HepG2 (cell line): ENCODE results near the gene SPOP. TPM values are rescaled to one million over a fixed set of nuclear protein-coding genes. Genes with fewer than 3 reads are reported as not detected.

Source experiments
- ARNT2 ChIP-seq: sonication (generic); formaldehyde crosslinking; IDR thresholded peaks from 2 replicates; pipeline ENCODE4 v1.8.0; 2022; ENCODE audit warnings: mild to moderate bottlenecking, low read depth, missing genetic modification reagents, moderate library complexity
- ELF1 ChIP-seq: sonication (generic); formaldehyde crosslinking; IDR thresholded peaks from 2 replicates; pipeline ENCODE4 v1.4.0; 2020; ENCODE audit warnings: missing genetic modification reagents
- FOXK1 ChIP-seq: sonication (generic); formaldehyde crosslinking; IDR thresholded peaks from 2 replicates; pipeline ENCODE4 v1.4.0; 2020; ENCODE audit warnings: low read depth, missing genetic modification reagents, borderline replicate concordance
- GATA4 ChIP-seq: sonication (generic); IDR thresholded peaks from 2 replicates; pipeline ENCODE4 v1.6.1; 2016; ENCODE audit warnings: antibody characterized with exemption, low read depth, borderline replicate concordance
- JDP2 ChIP-seq: sonication (generic); formaldehyde crosslinking; IDR thresholded peaks from 2 replicates; pipeline ENCODE4 v1.8.1; 2022; ENCODE audit warnings: missing genetic modification reagents, borderline replicate concordance
- MIER3 ChIP-seq: IDR thresholded peaks from 2 replicates; pipeline ENCODE4 v1.6.1; 2016; ENCODE audit warnings: missing compliant biosample characterization, borderline replicate concordance
- NKX3-1 ChIP-seq: sonication (generic); formaldehyde crosslinking; IDR thresholded peaks from 2 replicates; pipeline ENCODE4 v1.5.0; 2020; ENCODE audit warnings: missing genetic modification reagents
- PCBP1 ChIP-seq: fragments of 200-400 bp; formaldehyde crosslinking; IDR thresholded peaks from 2 replicates; pipeline ENCODE4 v1.6.1; 2017; ENCODE audit warnings: mild to moderate bottlenecking, low read depth, low read length, borderline replicate concordance
- PRMT3 ChIP-seq: sonication (generic); formaldehyde crosslinking; IDR thresholded peaks from 2 replicates; pipeline ENCODE4 v1.8.1; 2022; ENCODE audit warnings: low read depth, mild to moderate bottlenecking, moderate library complexity, missing genetic modification reagents, borderline replicate concordance
- SIN3A ChIP-seq: IDR thresholded peaks from 2 replicates; pipeline ENCODE4 v1.6.1; 2011; ENCODE audit warnings: low read depth, mild to moderate bottlenecking, control low read depth, low read length, borderline replicate concordance
- SMC3 ChIP-seq: IDR thresholded peaks from 2 replicates; pipeline ENCODE4 v1.6.1; 2011; ENCODE audit warnings: low read length, improper control_type of control experiment
- SNAPC2 ChIP-seq: sonication (generic); formaldehyde crosslinking; IDR thresholded peaks from 2 replicates; pipeline ENCODE4 v1.8.1; 2022; ENCODE audit warnings: mild to moderate bottlenecking, missing genetic modification reagents
- SP2 ChIP-seq: sonication (generic); formaldehyde crosslinking; IDR thresholded peaks from 2 replicates; pipeline ENCODE4 v1.5.1; 2020; ENCODE audit warnings: mild to moderate bottlenecking, missing genetic modification reagents
- TBP ChIP-seq: sonication (generic); formaldehyde crosslinking; IDR thresholded peaks from 2 replicates; pipeline ENCODE4 v1.5.0; 2020; ENCODE audit warnings: missing genetic modification reagents
- TEAD3 ChIP-seq: optimal IDR thresholded peaks from 2 replicates; pipeline ENCODE3; 2016; ENCODE audit warnings: borderline replicate concordance
- XRCC5 ChIP-seq: fragments of 200-400 bp; formaldehyde crosslinking; optimal IDR thresholded peaks from 2 replicates; pipeline ENCODE3; 2017; ENCODE audit warnings: mild to moderate bottlenecking, low read length
- ZMYM2 ChIP-seq: sonication (generic); formaldehyde crosslinking; IDR thresholded peaks from 2 replicates; pipeline ENCODE4 v1.8.0; 2022; ENCODE audit warnings: mild to moderate bottlenecking, missing genetic modification reagents
- ZNF143 ChIP-seq: sonication (generic); formaldehyde crosslinking; IDR thresholded peaks from 2 replicates; pipeline ENCODE4 v1.4.0; 2020; ENCODE audit warnings: missing genetic modification reagents
- ZNF296 ChIP-seq: sonication (generic); formaldehyde crosslinking; conservative IDR thresholded peaks from 2 replicates; pipeline ENCODE4 v1.5.0; 2020; ENCODE audit warnings: mild to moderate bottlenecking, missing genetic modification reagents
- ZNF343 ChIP-seq: sonication (generic); formaldehyde crosslinking; IDR thresholded peaks from 2 replicates; pipeline ENCODE4 v1.4.0; 2020; ENCODE audit warnings: mild to moderate bottlenecking, missing genetic modification reagents
- ZNF501 ChIP-seq: sonication (generic); formaldehyde crosslinking; IDR thresholded peaks from 2 replicates; pipeline ENCODE4 v1.5.1; 2020; ENCODE audit warnings: mild to moderate bottlenecking, moderate library complexity, missing genetic modification reagents
- ZNF687 ChIP-seq: sonication (generic); formaldehyde crosslinking; IDR thresholded peaks from 2 replicates; pipeline ENCODE4 v1.5.1; 2020; ENCODE audit warnings: mild to moderate bottlenecking, missing genetic modification reagents, moderate library complexity
- ZNF878 ChIP-seq: sonication (generic); formaldehyde crosslinking; IDR thresholded peaks from 2 replicates; pipeline ENCODE4 v1.8.1; 2023; ENCODE audit warnings: mild to moderate bottlenecking, missing genetic modification reagents, moderate library complexity
- polyA plus RNA-seq, 8 experiments: library from polyadenylated mRNA; depleted of rRNA in 3 of 8; stranded (reverse) in 7 of 8; unstranded in 1 of 8; fragments of >200 nt; fragmentation: Illumina TruSeq in 4 of 8; extraction: Trizol in 4 of 8; gene quantifications; 2 replicates each; pipeline versions ENCODE4 v1.2.1 to v1.2.3, GENCODE V29; 2011 to 2016; ENCODE audit warnings: low read depth in 4 of 8, missing spikeins in 1 of 8, mixed read lengths in 1 of 8; ENCODE audit not compliant: insufficient read depth in 1 of 8
- total RNA-seq, 5 experiments: library from RNA; depleted of rRNA; stranded (reverse); fragments of >200 nt; fragmentation: Illumina TruSeq; extraction: Trizol; gene quantifications; 2 replicates each; pipeline ENCODE4 v1.2.3, GENCODE V29; 2016; ENCODE audit warnings: low read depth in 1 of 5
- TF ChIP-seq, protein P1 (sequence below): sonication (generic); formaldehyde crosslinking; IDR thresholded peaks from 2 replicates; pipeline ENCODE4 v1.4.0; 2020; ENCODE audit warnings: mild to moderate bottlenecking, missing genetic modification reagents
- TF ChIP-seq, protein P2 (sequence below): IDR thresholded peaks from 2 replicates; pipeline ENCODE4 v1.6.1; 2016; ENCODE audit warnings: missing genetic modification reagents, missing compliant biosample characterization

SPOP gene
- total and polyA plus RNA-seq, 2 of the 13 experiments (the other 11 are each of a cell fraction or from before 2014, with no cell fraction given), result 52.8 to 60.8 TPM

DNA sequence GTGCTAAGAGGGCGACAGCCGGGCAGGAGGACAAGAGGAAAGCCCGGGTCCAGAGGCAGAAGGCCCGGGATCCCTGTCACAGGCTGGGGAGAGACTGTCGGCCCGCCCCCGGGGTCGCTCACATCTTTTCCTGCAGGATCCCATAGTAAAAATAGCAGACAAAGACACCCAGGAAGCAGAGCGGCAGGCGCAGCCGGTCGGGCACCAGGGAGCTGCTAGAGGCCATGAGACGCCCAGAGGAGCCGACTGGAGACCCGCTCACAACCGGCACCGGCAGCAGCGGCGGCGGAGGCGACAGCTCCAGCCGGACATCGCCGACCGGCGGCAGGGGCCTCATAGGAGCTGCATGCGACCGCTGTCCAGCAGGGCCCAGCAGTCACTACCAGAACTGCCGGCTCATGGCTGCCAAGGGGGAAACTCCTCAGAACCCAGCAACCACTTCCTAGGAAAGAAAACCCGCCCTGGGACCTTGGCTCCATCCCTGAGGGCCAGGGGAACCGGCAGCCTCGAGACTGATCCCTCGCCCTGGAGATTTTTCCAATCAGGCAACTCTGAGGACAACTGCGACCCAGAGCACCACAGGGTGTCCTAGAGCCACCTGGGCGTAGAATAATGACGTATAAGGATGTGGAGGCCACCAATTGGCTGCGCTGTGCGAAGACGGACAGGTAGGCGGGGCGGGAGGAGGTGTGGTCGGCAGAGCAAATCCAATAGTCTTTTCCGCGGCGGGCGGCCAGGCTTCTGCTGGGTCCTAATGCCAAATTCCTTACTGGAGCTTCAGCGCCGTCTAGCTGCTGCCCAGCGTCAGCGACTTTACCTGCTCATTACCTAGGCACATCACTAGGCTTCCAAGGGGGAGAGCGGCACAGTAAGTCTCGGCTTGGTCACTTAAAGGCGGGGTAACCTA lies 30.0 kb upstream of the SPOP start, which contains the start of gene SLC35B1 (continued):
- no peak for TF ChIP-seq TBP (CRISPR knock-in tag)
- peak; percentile 69; the same call in 1 of the 2 replicates for TF ChIP-seq NKX3-1 (CRISPR knock-in tag)
- peak; percentile 88; the same call in 1 of the 2 replicates for TF ChIP-seq ZNF878 (CRISPR knock-in tag)
- peak; percentile 84 for TF ChIP-seq ARNT2
- peak; percentile 97 for TF ChIP-seq MIER3
- TF ChIP-seq ZNF501 (CRISPR knock-in tag), result peak; percentile 97
- peak; percentile 69; the same call in 1 of the 2 replicates for TF ChIP-seq SIN3A
- peak; percentile 97 for TF ChIP-seq TEAD3
- peak; percentile 100 for TF ChIP-seq XRCC5
- TF ChIP-seq PRMT3 (CRISPR knock-in tag), result no peak
- no peak for TF ChIP-seq JDP2
- peak; percentile 87 for TF ChIP-seq SP2
- TF ChIP-seq, protein P1, sequence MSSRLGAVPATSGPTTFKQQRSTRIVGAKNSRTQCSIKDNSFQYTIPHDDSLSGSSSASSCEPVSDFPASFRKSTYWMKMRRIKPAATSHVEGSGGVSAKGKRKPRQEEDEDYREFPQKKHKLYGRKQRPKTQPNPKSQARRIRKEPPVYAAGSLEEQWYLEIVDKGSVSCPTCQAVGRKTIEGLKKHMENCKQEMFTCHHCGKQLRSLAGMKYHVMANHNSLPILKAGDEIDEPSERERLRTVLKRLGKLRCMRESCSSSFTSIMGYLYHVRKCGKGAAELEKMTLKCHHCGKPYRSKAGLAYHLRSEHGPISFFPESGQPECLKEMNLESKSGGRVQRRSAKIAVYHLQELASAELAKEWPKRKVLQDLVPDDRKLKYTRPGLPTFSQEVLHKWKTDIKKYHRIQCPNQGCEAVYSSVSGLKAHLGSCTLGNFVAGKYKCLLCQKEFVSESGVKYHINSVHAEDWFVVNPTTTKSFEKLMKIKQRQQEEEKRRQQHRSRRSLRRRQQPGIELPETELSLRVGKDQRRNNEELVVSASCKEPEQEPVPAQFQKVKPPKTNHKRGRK (CRISPR knock-in tag), result no peak
- TF ChIP-seq ZNF143 (CRISPR knock-in tag), result peak; percentile 46
- 0 out of 2 replicates have a peak, but pooled peaks have one; percentile 63 for TF ChIP-seq GATA4
- TF ChIP-seq ELF1, result peak; percentile 87
- TF ChIP-seq, protein P2, sequence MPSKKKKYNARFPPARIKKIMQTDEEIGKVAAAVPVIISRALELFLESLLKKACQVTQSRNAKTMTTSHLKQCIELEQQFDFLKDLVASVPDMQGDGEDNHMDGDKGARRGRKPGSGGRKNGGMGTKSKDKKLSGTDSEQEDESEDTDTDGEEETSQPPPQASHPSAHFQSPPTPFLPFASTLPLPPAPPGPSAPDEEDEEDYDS (CRISPR knock-in tag), result 0 out of 2 replicates have a peak, but pooled peaks have one; percentile 68
- TF ChIP-seq ZMYM2, result no peak
- no peak; the same call in 1 of the 2 replicates for TF ChIP-seq SNAPC2 (CRISPR knock-in tag)
- TF ChIP-seq ZNF687 (CRISPR knock-in tag), result peak; percentile 82
- TF ChIP-seq SMC3, result peak; percentile 80
- peak; percentile 83 for TF ChIP-seq PCBP1
- peak; percentile 86 for TF ChIP-seq ZNF343 (CRISPR knock-in tag)
- TF ChIP-seq FOXK1 (CRISPR knock-in tag), result peak; percentile 92
- TF ChIP-seq ZNF296, result no peak
